Activated naive CD4-positive, alpha-beta T cell treated with anti-CD3 and anti-CD28 coated beads, Interleukin-2, amount 50 U/mL, for 24 hours (primary cell): ENCODE results near the gene COLGALT1.

ENCODE experiments used
- H3K27ac Mint-ChIP-seq: one replicate; pipeline ENCODE4 v1.8.0; 2021; ENCODE audit warnings: mild to moderate bottlenecking, mixed read lengths
- H3K27me3 Mint-ChIP-seq: one replicate; pipeline ENCODE4 v1.8.0; 2021; ENCODE audit warnings: mixed read lengths
- H3K36me3 Mint-ChIP-seq: one replicate; pipeline ENCODE4 v1.8.0; 2021; ENCODE audit warnings: mixed read lengths
- H3K4me1 Mint-ChIP-seq: one replicate; pipeline ENCODE4 v1.8.0; 2021; ENCODE audit warnings: mixed read lengths
- H3K4me3 Mint-ChIP-seq: one replicate; pipeline ENCODE4 v1.8.0; 2021; ENCODE audit warnings: mild to moderate bottlenecking, mixed read lengths
- H3K9me3 Mint-ChIP-seq: one replicate; pipeline ENCODE4 v1.8.0; 2021; ENCODE audit warnings: mixed read lengths

The COLGALT1 gene

GRCh38 chr19:17598953-17599352 is 43.5 kb downstream of the COLGALT1 start:
- H3K9me3 Mint-ChIP-seq, result no peaks in the 10 kb centered on the region
- H3K4me1 Mint-ChIP-seq, result no peaks in the 10 kb centered on the region
- no peak overlapping the region for H3K4me3 Mint-ChIP-seq
- peaks cover 19% of the 10 kb centered on the region for H3K27me3 Mint-ChIP-seq
- H3K27ac Mint-ChIP-seq, result no peak overlapping the region
- H3K36me3 Mint-ChIP-seq, result no peaks in the 10 kb centered on the region

GRCh38 chr19:17599780-17600179 is 44.3 kb downstream of the COLGALT1 start:
- no peaks in the 10 kb centered on the region for H3K9me3 Mint-ChIP-seq
- H3K4me3 Mint-ChIP-seq, result no peak overlapping the region
- no peaks in the 10 kb centered on the region for H3K4me1 Mint-ChIP-seq
- H3K27ac Mint-ChIP-seq, result no peak overlapping the region
- H3K36me3 Mint-ChIP-seq, result no peaks in the 10 kb centered on the region
- peaks cover 26% of the 10 kb centered on the region for H3K27me3 Mint-ChIP-seq

GRCh38 chr19:17601683-17602082 is 46.2 kb downstream of the COLGALT1 start:
- Mint-ChIP-seq H3K27me3 (peaks cover 26% of the 10 kb centered on the region), H3K4me1 (peaks cover 5% of the 10 kb centered on the region), H3K9me3 (no peaks in the 10 kb centered on the region), H3K4me3 (no peak overlapping the region), H3K27ac (no peak overlapping the region), H3K36me3 (no peaks in the 10 kb centered on the region)

- H3K4me3 Mint-ChIP-seq, result no peak overlapping the region
- H3K27ac Mint-ChIP-seq, result no peak overlapping the region
- H3K36me3 Mint-ChIP-seq, result no peaks in the 10 kb centered on the region
- peaks cover 26% of the 10 kb centered on the region for H3K27me3 Mint-ChIP-seq
- H3K4me1 Mint-ChIP-seq, result peaks cover 8% of the 10 kb centered on the region
- H3K9me3 Mint-ChIP-seq, result no peaks in the 10 kb centered on the region
These were observed 46.8 kb downstream of the COLGALT1 start for GRCh38 chr19:17602217-17602616.

GRCh38 chr19:17602872-17603510 is 47.5 kb downstream of the COLGALT1 start:
- Mint-ChIP-seq H3K27ac (no peak overlapping the region), H3K4me1 (peaks cover 8% of the 10 kb centered on the region), H3K27me3 (peaks cover 26% of the 10 kb centered on the region), H3K36me3 (no peaks in the 10 kb centered on the region), H3K4me3 (no peak overlapping the region), H3K9me3 (no peaks in the 10 kb centered on the region)

- H3K9me3 Mint-ChIP-seq, result no peaks in the 10 kb centered on the region
- no peaks in the 10 kb centered on the region for H3K36me3 Mint-ChIP-seq
- H3K4me1 Mint-ChIP-seq, result peaks cover 8% of the 10 kb centered on the region
- H3K27me3 Mint-ChIP-seq, result peaks cover 23% of the 10 kb centered on the region
- H3K27ac Mint-ChIP-seq, result no peak overlapping the region
- H3K4me3 Mint-ChIP-seq, result no peak overlapping the region
These were observed 49.0 kb downstream of the COLGALT1 start for GRCh38 chr19:17604372-17605025.

GRCh38 chr19:17605117-17605516 is 49.7 kb downstream of the COLGALT1 start:
- peaks cover 23% of the 10 kb centered on the region for H3K27me3 Mint-ChIP-seq
- H3K9me3 Mint-ChIP-seq, result no peaks in the 10 kb centered on the region
- no peak overlapping the region for H3K27ac Mint-ChIP-seq
- peaks cover 8% of the 10 kb centered on the region for H3K4me1 Mint-ChIP-seq
- no peak overlapping the region for H3K4me3 Mint-ChIP-seq
- H3K36me3 Mint-ChIP-seq, result no peaks in the 10 kb centered on the region

- H3K27me3 Mint-ChIP-seq, result peaks cover 22% of the 10 kb centered on the region
- H3K4me1 Mint-ChIP-seq, result peaks cover 8% of the 10 kb centered on the region
These were observed 50.5 kb downstream of the COLGALT1 start for GRCh38 chr19:17605761-17606589.

GRCh38 chr19:17606590-17607185 is 51.2 kb downstream of the COLGALT1 start:
- H3K4me1 Mint-ChIP-seq, result peaks cover 8% of the 10 kb centered on the region
- peaks cover 16% of the 10 kb centered on the region for H3K27me3 Mint-ChIP-seq
- no peaks in the 10 kb centered on the region for H3K9me3 Mint-ChIP-seq
- peak overlapping the region; percentile 67 for H3K4me3 Mint-ChIP-seq
- peak overlapping the region; percentile 35 for H3K27ac Mint-ChIP-seq
- H3K36me3 Mint-ChIP-seq, result no peaks in the 10 kb centered on the region

More at GRCh38 chr19:17605761-17606589, 50.5 kb downstream of the COLGALT1 start:
- H3K36me3 Mint-ChIP-seq, result no peaks in the 10 kb centered on the region
- H3K27ac Mint-ChIP-seq, result peak overlapping the region; percentile 35
- H3K9me3 Mint-ChIP-seq, result no peaks in the 10 kb centered on the region
- H3K4me3 Mint-ChIP-seq, result peak overlapping the region; percentile 67

GRCh38 chr19:17607936-17608335 is 52.5 kb downstream of the COLGALT1 start:
- no peak overlapping the region for H3K27ac Mint-ChIP-seq
- no peaks in the 10 kb centered on the region for H3K36me3 Mint-ChIP-seq
- peaks cover 8% of the 10 kb centered on the region for H3K4me1 Mint-ChIP-seq
- H3K4me3 Mint-ChIP-seq, result no peak overlapping the region
- no peaks in the 10 kb centered on the region for H3K9me3 Mint-ChIP-seq
- H3K27me3 Mint-ChIP-seq, result peaks cover 14% of the 10 kb centered on the region

- H3K27me3 Mint-ChIP-seq, result no peaks in the 10 kb centered on the region
- H3K4me3 Mint-ChIP-seq, result no peak overlapping the region
- H3K9me3 Mint-ChIP-seq, result no peaks in the 10 kb centered on the region
- H3K36me3 Mint-ChIP-seq, result no peaks in the 10 kb centered on the region
- H3K4me1 Mint-ChIP-seq, result peaks cover 8% of the 10 kb centered on the region
- H3K27ac Mint-ChIP-seq, result no peak overlapping the region
These were observed 54.9 kb downstream of the COLGALT1 start for GRCh38 chr19:17610384-17610783.

- no peak overlapping the region for H3K4me3 Mint-ChIP-seq
- no peak overlapping the region for H3K27ac Mint-ChIP-seq
- H3K9me3 Mint-ChIP-seq, result no peaks in the 10 kb centered on the region
- H3K36me3 Mint-ChIP-seq, result no peaks in the 10 kb centered on the region
- H3K27me3 Mint-ChIP-seq, result no peaks in the 10 kb centered on the region
- peaks cover 4% of the 10 kb centered on the region for H3K4me1 Mint-ChIP-seq
These were observed 56.2 kb downstream of the COLGALT1 start for GRCh38 chr19:17611462-17612244.

- H3K9me3 Mint-ChIP-seq, result no peaks in the 10 kb centered on the region
- H3K36me3 Mint-ChIP-seq, result no peaks in the 10 kb centered on the region
- H3K27me3 Mint-ChIP-seq, result peaks cover 11% of the 10 kb centered on the region
- no peak overlapping the region for H3K27ac Mint-ChIP-seq
- peaks cover 4% of the 10 kb centered on the region for H3K4me1 Mint-ChIP-seq
- no peak overlapping the region for H3K4me3 Mint-ChIP-seq
These were observed 59.0 kb downstream of the COLGALT1 start for GRCh38 chr19:17614476-17614875.

- peaks cover 4% of the 10 kb centered on the region for H3K4me1 Mint-ChIP-seq
- no peaks in the 10 kb centered on the region for H3K9me3 Mint-ChIP-seq
- H3K36me3 Mint-ChIP-seq, result no peaks in the 10 kb centered on the region
- peaks cover 11% of the 10 kb centered on the region for H3K27me3 Mint-ChIP-seq
- H3K4me3 Mint-ChIP-seq, result no peak overlapping the region
- no peak overlapping the region for H3K27ac Mint-ChIP-seq
These were observed 60.6 kb downstream of the COLGALT1 start for GRCh38 chr19:17615889-17616685.
